Measurements from ENCODE around the gene CKAP2L. TPM values are rescaled to one million over a fixed set of nuclear protein-coding genes. Genes with fewer than 3 reads are reported as not detected.

CKAP2L gene
- total and polyA plus RNA-seq, 9 of the 15 experiments (the other 6 are each of a cell fraction or from before 2014, with no cell fraction given), result 10.4 to 21.9 (median 14.2) TPM

DNA sequence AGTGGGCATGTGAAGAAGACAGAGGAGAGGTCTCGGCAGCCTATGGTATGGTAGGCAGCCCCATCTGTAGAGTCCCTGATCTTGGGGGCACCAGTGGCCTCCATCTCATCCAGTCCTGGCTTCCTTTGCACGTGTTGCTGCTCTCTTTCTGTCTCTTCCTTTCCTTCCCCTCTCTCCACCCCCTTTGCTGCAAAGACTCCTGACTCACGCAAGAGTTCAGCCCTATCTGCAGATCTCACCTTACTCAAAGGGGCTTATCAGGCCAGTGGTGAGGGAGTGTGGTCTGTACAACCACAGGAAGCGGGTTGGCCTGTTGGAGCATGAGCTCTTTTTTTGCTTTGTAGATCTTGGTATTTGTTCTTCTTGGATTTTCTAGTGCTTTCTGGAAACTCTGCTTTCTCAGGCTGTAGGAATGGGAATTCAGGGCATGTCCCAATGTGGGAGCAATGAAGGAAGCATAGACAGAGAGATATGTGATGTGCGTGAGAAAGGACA is 58.2 kb downstream of the CKAP2L start (continued):
- TF ChIP-seq, protein P1, sequence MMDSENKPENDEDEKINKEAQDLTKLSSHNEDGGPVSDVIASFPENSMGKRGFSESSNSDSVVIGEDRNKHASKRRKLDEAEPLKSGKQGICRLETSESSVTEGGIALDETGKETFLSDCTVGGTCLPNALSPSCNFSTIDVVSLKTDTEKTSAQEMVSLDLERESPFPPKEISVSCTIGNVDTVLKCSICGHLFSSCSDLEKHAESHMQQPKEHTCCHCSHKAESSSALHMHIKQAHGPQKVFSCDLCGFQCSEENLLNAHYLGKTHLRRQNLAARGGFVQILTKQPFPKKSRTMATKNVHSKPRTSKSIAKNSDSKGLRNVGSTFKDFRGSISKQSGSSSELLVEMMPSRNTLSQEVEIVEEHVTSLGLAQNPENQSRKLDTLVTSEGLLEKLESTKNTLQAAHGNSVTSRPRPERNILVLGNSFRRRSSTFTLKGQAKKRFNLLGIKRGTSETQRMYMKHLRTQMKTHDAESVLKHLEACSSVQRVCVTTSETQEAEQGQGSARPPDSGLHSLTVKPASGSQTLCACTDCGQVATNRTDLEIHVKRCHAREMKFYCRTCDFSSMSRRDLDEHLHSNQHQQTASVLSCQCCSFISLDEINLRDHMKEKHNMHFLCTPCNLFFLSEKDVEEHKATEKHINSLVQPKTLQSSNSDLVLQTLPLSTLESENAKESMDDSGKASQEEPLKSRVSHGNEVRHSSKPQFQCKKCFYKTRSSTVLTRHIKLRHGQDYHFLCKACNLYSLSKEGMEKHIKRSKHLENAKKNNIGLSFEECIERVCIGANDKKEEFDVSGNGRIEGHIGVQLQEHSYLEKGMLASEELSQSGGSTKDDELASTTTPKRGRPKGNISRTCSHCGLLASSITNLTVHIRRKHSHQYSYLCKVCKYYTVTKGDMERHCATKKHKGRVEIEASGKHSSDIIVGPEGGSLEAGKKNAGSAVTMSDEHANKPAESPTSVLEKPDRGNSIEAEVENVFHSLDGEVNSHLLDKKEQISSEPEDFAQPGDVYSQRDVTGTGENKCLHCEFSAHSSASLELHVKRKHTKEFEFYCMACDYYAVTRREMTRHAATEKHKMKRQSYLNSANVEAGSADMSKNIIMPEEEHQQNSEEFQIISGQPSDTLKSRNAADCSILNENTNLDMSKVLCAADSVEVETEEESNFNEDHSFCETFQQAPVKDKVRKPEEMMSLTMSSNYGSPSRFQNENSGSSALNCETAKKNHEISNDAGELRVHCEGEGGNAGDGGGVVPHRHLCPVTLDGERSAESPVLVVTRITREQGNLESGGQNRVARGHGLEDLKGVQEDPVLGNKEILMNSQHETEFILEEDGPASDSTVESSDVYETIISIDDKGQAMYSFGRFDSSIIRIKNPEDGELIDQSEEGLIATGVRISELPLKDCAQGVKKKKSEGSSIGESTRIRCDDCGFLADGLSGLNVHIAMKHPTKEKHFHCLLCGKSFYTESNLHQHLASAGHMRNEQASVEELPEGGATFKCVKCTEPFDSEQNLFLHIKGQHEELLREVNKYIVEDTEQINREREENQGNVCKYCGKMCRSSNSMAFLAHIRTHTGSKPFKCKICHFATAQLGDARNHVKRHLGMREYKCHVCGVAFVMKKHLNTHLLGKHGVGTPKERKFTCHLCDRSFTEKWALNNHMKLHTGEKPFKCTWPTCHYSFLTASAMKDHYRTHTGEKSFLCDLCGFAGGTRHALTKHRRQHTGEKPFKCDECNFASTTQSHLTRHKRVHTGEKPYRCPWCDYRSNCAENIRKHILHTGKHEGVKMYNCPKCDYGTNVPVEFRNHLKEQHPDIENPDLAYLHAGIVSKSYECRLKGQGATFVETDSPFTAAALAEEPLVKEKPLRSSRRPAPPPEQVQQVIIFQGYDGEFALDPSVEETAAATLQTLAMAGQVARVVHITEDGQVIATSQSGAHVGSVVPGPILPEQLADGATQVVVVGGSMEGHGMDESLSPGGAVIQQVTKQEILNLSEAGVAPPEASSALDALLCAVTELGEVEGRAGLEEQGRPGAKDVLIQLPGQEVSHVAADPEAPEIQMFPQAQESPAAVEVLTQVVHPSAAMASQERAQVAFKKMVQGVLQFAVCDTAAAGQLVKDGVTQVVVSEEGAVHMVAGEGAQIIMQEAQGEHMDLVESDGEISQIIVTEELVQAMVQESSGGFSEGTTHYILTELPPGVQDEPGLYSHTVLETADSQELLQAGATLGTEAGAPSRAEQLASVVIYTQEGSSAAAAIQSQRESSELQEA (IDR thresholded peaks at IDR 0.05; ENCODE audit: low read depth), result no peak
- no peak for TF ChIP-seq ZNF830 (CRISPR knock-in tag; IDR thresholded peaks at IDR 0.05)
- no peak for TF ChIP-seq ZNF146 (CRISPR knock-in tag; IDR thresholded peaks at IDR 0.05; ENCODE audit: unreplicated experiment)
- TF ChIP-seq CBFA2T2 (conservative IDR thresholded peaks at IDR 0.05), result peak; percentile 92
- TF ChIP-seq, protein P2, sequence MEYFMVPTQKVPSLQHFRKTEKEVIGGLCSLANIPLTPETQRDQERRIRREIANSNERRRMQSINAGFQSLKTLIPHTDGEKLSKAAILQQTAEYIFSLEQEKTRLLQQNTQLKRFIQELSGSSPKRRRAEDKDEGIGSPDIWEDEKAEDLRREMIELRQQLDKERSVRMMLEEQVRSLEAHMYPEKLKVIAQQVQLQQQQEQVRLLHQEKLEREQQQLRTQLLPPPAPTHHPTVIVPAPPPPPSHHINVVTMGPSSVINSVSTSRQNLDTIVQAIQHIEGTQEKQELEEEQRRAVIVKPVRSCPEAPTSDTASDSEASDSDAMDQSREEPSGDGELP (CRISPR knock-in tag; IDR thresholded peaks at IDR 0.05; ENCODE audit: borderline replicate concordance), result peak; percentile 73; the same call in 1 of the 2 replicates
- peak; percentile 69 to 74 for TF ChIP-seq FOXK2 (conservative IDR thresholded peaks at IDR 0.05 in 1 of 2, IDR thresholded peaks at IDR 0.05 in 1 of 2; ENCODE audit: low read depth in 2 of 2)
- TF ChIP-seq ETV1 (tag; conservative IDR thresholded peaks at IDR 0.05; ENCODE audit: low read depth), result peak; percentile 94
- TF ChIP-seq RBM25 (IDR thresholded peaks at IDR 0.05; ENCODE audit: low read depth, low read length, severe bottlenecking), result no peak
- no peak for TF ChIP-seq ZNF764 (CRISPR knock-in tag; IDR thresholded peaks at IDR 0.05; ENCODE audit: low read depth)
- TF ChIP-seq, protein P3, sequence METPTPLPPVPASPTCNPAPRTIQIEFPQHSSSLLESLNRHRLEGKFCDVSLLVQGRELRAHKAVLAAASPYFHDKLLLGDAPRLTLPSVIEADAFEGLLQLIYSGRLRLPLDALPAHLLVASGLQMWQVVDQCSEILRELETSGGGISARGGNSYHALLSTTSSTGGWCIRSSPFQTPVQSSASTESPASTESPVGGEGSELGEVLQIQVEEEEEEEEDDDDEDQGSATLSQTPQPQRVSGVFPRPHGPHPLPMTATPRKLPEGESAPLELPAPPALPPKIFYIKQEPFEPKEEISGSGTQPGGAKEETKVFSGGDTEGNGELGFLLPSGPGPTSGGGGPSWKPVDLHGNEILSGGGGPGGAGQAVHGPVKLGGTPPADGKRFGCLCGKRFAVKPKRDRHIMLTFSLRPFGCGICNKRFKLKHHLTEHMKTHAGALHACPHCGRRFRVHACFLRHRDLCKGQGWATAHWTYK (CRISPR knock-in tag; IDR thresholded peaks at IDR 0.05), result peak; percentile 88; the same call in 1 of the 2 replicates
- TF ChIP-seq ZFP36 (IDR thresholded peaks at IDR 0.05; ENCODE audit: low read depth, low read length, partially characterized antibody), result peak; percentile 37
- peak; percentile 83 for TF ChIP-seq FOXM1 (IDR thresholded peaks at IDR 0.05; ENCODE audit: low read depth)
- TF ChIP-seq FOXM1 (CRISPR knock-in tag; IDR thresholded peaks at IDR 0.05; ENCODE audit: low read depth), result 0 out of 2 replicates have a peak, but pooled peaks have one; percentile 47
- TF ChIP-seq TOE1 (IDR thresholded peaks at IDR 0.05; ENCODE audit: borderline replicate concordance), result peak; percentile 79
- TF ChIP-seq TOE1 (CRISPR knock-in tag; IDR thresholded peaks at IDR 0.05; ENCODE audit: borderline replicate concordance, low read depth), result no peak
- TF ChIP-seq MAFG (tag; conservative IDR thresholded peaks at IDR 0.05), result peak; percentile 72
- TF ChIP-seq GATAD2B (IDR thresholded peaks at IDR 0.05; ENCODE audit: borderline replicate concordance), result peak; percentile 97
- no peak for TF ChIP-seq TSC22D4 (tag; IDR thresholded peaks at IDR 0.05)
